HepG2 (cell line): Measurements from ENCODE around the gene INTS1. TPM values are rescaled to one million over a fixed set of nuclear protein-coding genes. Genes with fewer than 3 reads are reported as not detected.
A peak's percentile ranks its signal among the peaks of the same experiment; 100 is the strongest.

ENCODE experiments used
- DPF2 ChIP-seq: sonication (generic); formaldehyde crosslinking; IDR thresholded peaks from 2 replicates; pipeline ENCODE4 v1.4.0; 2020; ENCODE audit warnings: mild to moderate bottlenecking, low read depth, missing genetic modification reagents, borderline replicate concordance
- E2F2 ChIP-seq: sonication (generic); formaldehyde crosslinking; IDR thresholded peaks from 2 replicates; pipeline ENCODE4 v1.4.0; 2020; ENCODE audit warnings: missing genetic modification reagents, borderline replicate concordance
- ERF ChIP-seq: IDR thresholded peaks from 2 replicates; pipeline ENCODE4 v1.6.1; 2018; ENCODE audit warnings: missing biosample characterization, missing genetic modification reagents
- HHEX ChIP-seq: IDR thresholded peaks from 2 replicates; pipeline ENCODE4 v1.6.1; 2016; ENCODE audit warnings: control low read depth
- HMGA1 ChIP-seq: sonication (generic); formaldehyde crosslinking; conservative IDR thresholded peaks from 2 replicates; pipeline ENCODE4 v1.4.0; 2020; ENCODE audit warnings: missing genetic modification reagents
- KLF16 ChIP-seq, 2 experiments: sonication (generic) in 1 of 2; formaldehyde crosslinking in 1 of 2; IDR thresholded peaks; 2 replicates each; pipeline versions ENCODE4 v1.6.1 to v1.8.0; 2016 to 2023; ENCODE audit warnings: missing genetic modification reagents in 2 of 2, missing compliant biosample characterization in 1 of 2
- MED13 ChIP-seq: sonication (generic); formaldehyde crosslinking; IDR thresholded peaks from 2 replicates; pipeline ENCODE4 v1.5.0; 2020; ENCODE audit warnings: missing genetic modification reagents
- MLX ChIP-seq: IDR thresholded peaks from 2 replicates; pipeline ENCODE4 v1.6.1; 2016
- MYNN ChIP-seq: sonication (generic); formaldehyde crosslinking; IDR thresholded peaks from 2 replicates; pipeline ENCODE4 v1.4.0; 2020; ENCODE audit warnings: mild to moderate bottlenecking, low read depth, missing genetic modification reagents
- SMARCE1 ChIP-seq: fragments of 450-650 bp; IDR thresholded peaks from 2 replicates; pipeline ENCODE4 v1.6.1; 2017; ENCODE audit warnings: borderline replicate concordance
- SNAI1 ChIP-seq: sonication (generic); formaldehyde crosslinking; IDR thresholded peaks from 2 replicates; pipeline ENCODE4 v1.5.0; 2020; ENCODE audit warnings: mild to moderate bottlenecking, missing genetic modification reagents, borderline replicate concordance
- SOX13 ChIP-seq, 3 experiments: fragments of 450-650 bp in 1 of 3; sonication (generic) in 1 of 3; formaldehyde crosslinking in 1 of 3; IDR thresholded peaks in 2 of 3; conservative IDR thresholded peaks in 1 of 3; 2 replicates each; pipeline versions ENCODE4 v1.5.0 to v1.6.1; 2016 to 2020; ENCODE audit warnings: antibody characterized with exemption in 1 of 3, mild to moderate bottlenecking in 1 of 3, missing compliant biosample characterization in 1 of 3, missing genetic modification reagents in 1 of 3, moderate library complexity in 1 of 3
- ZC3H13 ChIP-seq: sonication (generic); formaldehyde crosslinking; IDR thresholded peaks from 2 replicates; pipeline ENCODE4 v1.8.1; 2023; ENCODE audit warnings: mild to moderate bottlenecking, missing genetic modification reagents, moderate library complexity
- ZIK1 ChIP-seq: sonication (generic); formaldehyde crosslinking; IDR thresholded peaks from 2 replicates; pipeline ENCODE4 v1.5.0; 2020; ENCODE audit warnings: mild to moderate bottlenecking, low read depth, missing genetic modification reagents, borderline replicate concordance
- ZNF136 ChIP-seq: sonication (generic); formaldehyde crosslinking; IDR thresholded peaks from 2 replicates; pipeline ENCODE4 v1.8.1; 2022; ENCODE audit warnings: low read depth, mild to moderate bottlenecking, moderate library complexity, missing genetic modification reagents
- ZNF205 ChIP-seq: IDR thresholded peaks from 2 replicates; pipeline ENCODE4 v1.6.1; 2018; ENCODE audit warnings: missing biosample characterization, missing genetic modification reagents
- ZNF557 ChIP-seq: sonication (generic); formaldehyde crosslinking; IDR thresholded peaks from 2 replicates; pipeline ENCODE4 v1.4.0; 2020; ENCODE audit warnings: missing genetic modification reagents
- polyA plus RNA-seq, 8 experiments: library from polyadenylated mRNA; depleted of rRNA in 3 of 8; stranded (reverse) in 7 of 8; unstranded in 1 of 8; fragments of >200 nt; fragmentation: Illumina TruSeq in 4 of 8; extraction: Trizol in 4 of 8; gene quantifications; 2 replicates each; pipeline versions ENCODE4 v1.2.1 to v1.2.3, GENCODE V29; 2011 to 2016; ENCODE audit warnings: low read depth in 4 of 8, missing spikeins in 1 of 8, mixed read lengths in 1 of 8; ENCODE audit not compliant: insufficient read depth in 1 of 8
- total RNA-seq, 5 experiments: library from RNA; depleted of rRNA; stranded (reverse); fragments of >200 nt; fragmentation: Illumina TruSeq; extraction: Trizol; gene quantifications; 2 replicates each; pipeline ENCODE4 v1.2.3, GENCODE V29; 2016; ENCODE audit warnings: low read depth in 1 of 5
- TF ChIP-seq, protein P1 (sequence below): sonication (generic); formaldehyde crosslinking; IDR thresholded peaks from 2 replicates; pipeline ENCODE4 v1.9.0; 2022; ENCODE audit warnings: missing genetic modification reagents, mild to moderate bottlenecking, borderline replicate concordance
- TF ChIP-seq, protein P2 (sequence below): sonication (generic); formaldehyde crosslinking; IDR thresholded peaks from 2 replicates; pipeline ENCODE4 v1.4.0; 2020; ENCODE audit warnings: missing genetic modification reagents
- TF ChIP-seq, protein P3 (sequence below): sonication (generic); formaldehyde crosslinking; IDR thresholded peaks from 2 replicates; pipeline ENCODE4 v1.4.0; 2020; ENCODE audit warnings: mild to moderate bottlenecking, missing genetic modification reagents
- TF ChIP-seq, protein P4 (sequence below): sonication (generic); IDR thresholded peaks from 2 replicates; pipeline ENCODE4 v1.6.1; 2016; ENCODE audit warnings: low read depth, borderline replicate concordance

Gene INTS1
- total and polyA plus RNA-seq, 2 of the 13 experiments (the other 11 are each of a cell fraction or from before 2014, with no cell fraction given) = 13.7 to 29.0 TPM

DNA sequence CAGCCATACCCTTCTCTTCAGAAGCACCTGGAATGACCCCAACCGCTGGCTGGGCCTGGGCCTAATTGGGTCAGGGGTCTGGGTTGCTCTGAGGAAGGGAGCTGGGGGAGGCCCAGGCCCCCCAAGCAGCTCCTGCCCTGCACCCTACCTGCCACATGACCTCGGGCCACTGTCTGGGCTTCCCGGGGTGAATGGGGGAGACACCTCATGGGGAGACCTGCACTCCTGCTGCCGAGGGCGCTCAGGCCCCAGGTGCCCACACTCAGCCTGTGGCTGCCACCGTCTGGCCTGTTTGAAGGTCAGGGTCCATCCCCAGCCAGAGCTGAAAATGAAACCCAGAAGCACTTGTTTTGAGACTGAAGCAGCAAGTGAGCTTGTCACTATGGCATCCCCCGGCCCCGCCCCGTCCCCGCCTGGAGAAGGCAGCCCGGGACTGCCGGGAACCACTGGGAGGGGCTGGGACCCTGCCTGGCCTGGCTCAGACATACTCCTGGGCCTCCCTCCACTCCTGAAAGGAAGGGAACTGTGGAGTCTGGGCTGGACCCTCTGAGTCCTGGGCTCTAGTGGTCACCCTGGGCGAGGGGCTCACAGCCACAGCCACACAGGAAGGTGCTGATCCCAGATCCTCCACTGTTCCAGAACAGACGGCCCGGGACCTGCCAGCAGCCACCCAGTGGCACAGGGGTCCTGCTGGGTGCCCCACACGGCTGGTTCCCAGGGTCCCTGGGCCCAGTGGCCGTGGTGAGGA, 37.5 kb downstream of the INTS1 start (continued):
- TF ChIP-seq SOX13 (IDR thresholded peaks at IDR 0.05) (no peak), SOX13 (CRISPR knock-in tag; conservative IDR thresholded peaks at IDR 0.05 in 1 of 2, IDR thresholded peaks at IDR 0.05 in 1 of 2) (peak in 1 of 2 experiments; percentile 25; a peak in 1 of 4 replicates), ZNF136 (CRISPR knock-in tag) (0 out of 2 replicates have a peak, but pooled peaks have one; percentile 26), ZIK1 (CRISPR knock-in tag) (no peak), SNAI1 (no peak), ZNF205 (CRISPR knock-in tag) (no peak), MED13 (CRISPR knock-in tag) (peak; percentile 35; the same call in 1 of the 2 replicates), DPF2 (CRISPR knock-in tag) (no peak), KLF16 (CRISPR knock-in tag; IDR thresholded peaks at IDR 0.05) (peak in 1 of 2 experiments; percentile 32; a peak in 1 of 4 replicates), HHEX (CRISPR knock-in tag) (no peak), ZNF557 (CRISPR knock-in tag) (no peak), SMARCE1 (no peak), MYNN (CRISPR knock-in tag) (no peak), HMGA1 (no peak), MLX (CRISPR knock-in tag) (no peak), ERF (peak; percentile 34; the same call in 1 of the 2 replicates), E2F2 (no peak), ZC3H13 (peak; percentile 59; the same call in 1 of the 2 replicates)
- TF ChIP-seq, protein P1, sequence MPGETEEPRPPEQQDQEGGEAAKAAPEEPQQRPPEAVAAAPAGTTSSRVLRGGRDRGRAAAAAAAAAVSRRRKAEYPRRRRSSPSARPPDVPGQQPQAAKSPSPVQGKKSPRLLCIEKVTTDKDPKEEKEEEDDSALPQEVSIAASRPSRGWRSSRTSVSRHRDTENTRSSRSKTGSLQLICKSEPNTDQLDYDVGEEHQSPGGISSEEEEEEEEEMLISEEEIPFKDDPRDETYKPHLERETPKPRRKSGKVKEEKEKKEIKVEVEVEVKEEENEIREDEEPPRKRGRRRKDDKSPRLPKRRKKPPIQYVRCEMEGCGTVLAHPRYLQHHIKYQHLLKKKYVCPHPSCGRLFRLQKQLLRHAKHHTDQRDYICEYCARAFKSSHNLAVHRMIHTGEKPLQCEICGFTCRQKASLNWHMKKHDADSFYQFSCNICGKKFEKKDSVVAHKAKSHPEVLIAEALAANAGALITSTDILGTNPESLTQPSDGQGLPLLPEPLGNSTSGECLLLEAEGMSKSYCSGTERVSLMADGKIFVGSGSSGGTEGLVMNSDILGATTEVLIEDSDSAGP = peak; percentile 76
- TF ChIP-seq, protein P2, sequence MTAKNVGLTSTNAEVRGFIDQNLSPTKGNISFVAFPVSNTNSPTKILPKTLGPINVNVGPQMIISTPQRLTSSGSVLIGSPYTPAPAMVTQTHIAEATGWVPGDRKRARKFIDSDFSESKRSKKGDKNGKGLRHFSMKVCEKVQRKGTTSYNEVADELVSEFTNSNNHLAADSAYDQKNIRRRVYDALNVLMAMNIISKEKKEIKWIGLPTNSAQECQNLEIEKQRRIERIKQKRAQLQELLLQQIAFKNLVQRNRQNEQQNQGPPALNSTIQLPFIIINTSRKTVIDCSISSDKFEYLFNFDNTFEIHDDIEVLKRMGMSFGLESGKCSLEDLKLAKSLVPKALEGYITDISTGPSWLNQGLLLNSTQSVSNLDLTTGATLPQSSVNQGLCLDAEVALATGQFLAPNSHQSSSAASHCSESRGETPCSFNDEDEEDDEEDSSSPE = no peak; the same call in 1 of the 2 replicates
- TF ChIP-seq, protein P3, sequence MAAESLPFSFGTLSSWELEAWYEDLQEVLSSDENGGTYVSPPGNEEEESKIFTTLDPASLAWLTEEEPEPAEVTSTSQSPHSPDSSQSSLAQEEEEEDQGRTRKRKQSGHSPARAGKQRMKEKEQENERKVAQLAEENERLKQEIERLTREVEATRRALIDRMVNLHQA (CRISPR knock-in tag) = no peak
- TF ChIP-seq, protein P4, sequence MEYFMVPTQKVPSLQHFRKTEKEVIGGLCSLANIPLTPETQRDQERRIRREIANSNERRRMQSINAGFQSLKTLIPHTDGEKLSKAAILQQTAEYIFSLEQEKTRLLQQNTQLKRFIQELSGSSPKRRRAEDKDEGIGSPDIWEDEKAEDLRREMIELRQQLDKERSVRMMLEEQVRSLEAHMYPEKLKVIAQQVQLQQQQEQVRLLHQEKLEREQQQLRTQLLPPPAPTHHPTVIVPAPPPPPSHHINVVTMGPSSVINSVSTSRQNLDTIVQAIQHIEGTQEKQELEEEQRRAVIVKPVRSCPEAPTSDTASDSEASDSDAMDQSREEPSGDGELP = peak; percentile 61; the same call in 1 of the 2 replicates
